GM23338 (cell line): ENCODE data around the gene PSPH. TPM values are rescaled to one million over a fixed set of nuclear protein-coding genes. Genes with fewer than 3 reads are reported as not detected.

Experiments
- ATAC-seq: fragments of 200-7000 bp; cut with Tn5 transposase; 3 replicates; pipeline ENCODE4 v1.9.1; 2020
- DNase-seq: peaks from one replicate; pipeline ENCODE4 v3.0.0-alpha.2; 2015; ENCODE audit warnings: low spot score
- H2AFZ ChIP-seq: fragments of 200-600 bp; sonication (generic); 2 replicates; pipeline ENCODE4 v1.8.0; 2016; ENCODE audit warnings: antibody characterized with exemption, mild to moderate bottlenecking, moderate library complexity
- H3F3A ChIP-seq: fragments of 200-600 bp; sonication (generic); replicated peaks from 2 replicates; pipeline ENCODE4 v1.8.0; 2017; ENCODE audit warnings: antibody characterized with exemption, mixed run types, low read depth
- H3K27ac ChIP-seq: fragments of 200-600 bp; sonication (generic); 2 replicates; pipeline ENCODE4 v1.6.1; 2016; ENCODE audit warnings: low read depth
- H3K27me3 ChIP-seq: fragments of 200-600 bp; sonication (generic); 2 replicates; pipeline ENCODE4 v1.8.0; 2016; ENCODE audit warnings: mild to moderate bottlenecking, mixed run types, moderate library complexity; ENCODE audit not compliant: insufficient read depth
- H3K36me3 ChIP-seq: fragments of 200-600 bp; sonication (generic); 2 replicates; pipeline ENCODE4 v1.8.0; 2016; ENCODE audit warnings: mild to moderate bottlenecking; ENCODE audit not compliant: insufficient read depth
- H3K4me1 ChIP-seq: fragments of 200-600 bp; sonication (generic); 2 replicates; pipeline ENCODE4 v1.8.0; 2016; ENCODE audit warnings: mild to moderate bottlenecking, moderate library complexity; ENCODE audit not compliant: insufficient read depth
- H3K4me2 ChIP-seq: fragments of 200-600 bp; sonication (generic); 2 replicates; pipeline ENCODE4 v1.7.1; 2017; ENCODE audit warnings: mixed run types
- H3K4me3 ChIP-seq: fragments of 200-600 bp; sonication (generic); 2 replicates; pipeline ENCODE4 v1.6.1; 2016; ENCODE audit warnings: mixed run types
- H3K79me2 ChIP-seq: fragments of 200-600 bp; sonication (generic); replicated peaks from 2 replicates; pipeline ENCODE4 v1.8.0; 2017; ENCODE audit warnings: mild to moderate bottlenecking; ENCODE audit not compliant: insufficient read depth
- H3K9me2 ChIP-seq: fragments of 200-600 bp; sonication (generic); 2 replicates; pipeline ENCODE4 v1.8.0; 2017; ENCODE audit not compliant: insufficient read depth
- H4K20me1 ChIP-seq: fragments of 200-600 bp; sonication (generic); replicated peaks from 2 replicates; pipeline ENCODE4 v1.8.0; 2017; ENCODE audit warnings: mild to moderate bottlenecking; ENCODE audit not compliant: insufficient read depth
- H3K27ac Mint-ChIP-seq: 2 replicates; pipeline ENCODE4 v1.8.0; 2020; ENCODE audit warnings: inconsistent platforms, mild to moderate bottlenecking, moderate library complexity, mixed read lengths
- H3K27me3 Mint-ChIP-seq: 3 replicates; pipeline ENCODE4 v1.8.0; 2022; ENCODE audit warnings: low read depth, mild to moderate bottlenecking, moderate library complexity, mixed read lengths, inconsistent platforms; ENCODE audit not compliant: insufficient read depth, poor library complexity
- H3K36me3 Mint-ChIP-seq: 3 replicates; pipeline ENCODE4 v1.8.0; 2021; ENCODE audit warnings: low read depth, mild to moderate bottlenecking, inconsistent platforms, moderate library complexity, mixed read lengths
- H3K4me1 Mint-ChIP-seq: 3 replicates; pipeline ENCODE4 v1.8.0; 2020; ENCODE audit warnings: mild to moderate bottlenecking, inconsistent platforms, mixed read lengths
- H3K4me3 Mint-ChIP-seq: 3 replicates; pipeline ENCODE4 v1.8.0; 2021; ENCODE audit warnings: moderate library complexity, mild to moderate bottlenecking, inconsistent platforms, mixed read lengths
- H3K9me3 Mint-ChIP-seq: 3 replicates; pipeline ENCODE4 v1.8.0; 2020; ENCODE audit warnings: moderate library complexity, mild to moderate bottlenecking, inconsistent platforms, mixed read lengths
- EZH2phosphoT487 ChIP-seq: fragments of 200-600 bp; sonication (generic); IDR thresholded peaks from one replicate; pipeline ENCODE4 v1.8.1; 2018; ENCODE audit warnings: antibody characterized with exemption; ENCODE audit not compliant: unreplicated experiment
- JUNB ChIP-seq: IDR thresholded peaks from one replicate; pipeline ENCODE4 v1.6.1; 2016; ENCODE audit warnings: antibody characterized with exemption; ENCODE audit not compliant: unreplicated experiment
- ZNF114 ChIP-seq: fragments of 250-450 bp; sonication (Bioruptor Pico); IDR thresholded peaks from 2 replicates; pipeline ENCODE4 v1.5.0; 2020; ENCODE audit warnings: mild to moderate bottlenecking, moderate library complexity
- ZNF462 ChIP-seq: fragments of 250-450 bp; sonication (Bioruptor Pico); IDR thresholded peaks from 2 replicates; pipeline ENCODE4 v1.5.0; 2020; ENCODE audit warnings: mild to moderate bottlenecking, moderate library complexity
- polyA plus RNA-seq: library from polyadenylated mRNA; unstranded; fragments of >200 nt; fragmentation: Nextera tagmentation; extraction: Ambion mirVana; gene quantifications from 2 replicates; pipeline ENCODE4 v1.2.1, GENCODE V29; 2016
- total RNA-seq: library from RNA; depleted of rRNA; stranded (reverse); fragments of >200 nt; shearing (Covaris generic); gene quantifications from 2 replicates; pipeline ENCODE4 v1.2.3, GENCODE V29; 2014
- TF ChIP-seq, protein P1 (sequence below): IDR thresholded peaks from one replicate; pipeline ENCODE4 v1.6.1; 2018; ENCODE audit warnings: antibody characterized with exemption; ENCODE audit not compliant: unreplicated experiment

Gene PSPH
- total and polyA plus RNA-seq, 2 experiments from 2014 or later: 38.3 to 149 TPM

DNA sequence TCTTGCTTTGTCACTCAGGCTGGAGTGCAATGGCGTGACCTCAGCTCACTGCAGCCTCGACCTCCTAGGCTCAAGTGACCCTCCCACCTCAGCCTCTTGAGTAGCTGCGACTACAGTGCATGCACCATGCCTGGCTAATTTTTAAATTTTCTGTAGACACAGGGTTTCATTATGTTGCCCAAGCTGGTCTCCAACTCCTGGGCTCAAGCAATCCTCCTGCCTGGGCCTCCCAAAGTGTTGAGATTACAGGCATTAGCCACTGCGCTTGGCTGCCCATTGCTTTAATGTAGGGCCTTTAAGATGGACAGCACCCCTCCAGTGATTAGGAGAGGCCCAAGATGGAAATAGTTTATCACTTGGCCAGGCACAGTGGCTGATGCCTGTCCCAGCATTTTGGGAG, 47.5 kb downstream of the PSPH start:
- DNase-seq (no peak), ATAC-seq (no peak)
- Histone ChIP-seq H3K27me3 (no peaks in the 10 kb centered on the region), H2AFZ (no peak overlapping the region), H3K27ac (no peak overlapping the region), H3K4me1 (no peaks in the 10 kb centered on the region), H3K79me2 (no peaks in the 10 kb centered on the region), H3K36me3 (no peaks in the 10 kb centered on the region), H4K20me1 (no peaks in the 10 kb centered on the region), H3F3A (no peaks in the 10 kb centered on the region), H3K9me2 (no peaks in the 10 kb centered on the region), H3K4me2 (no peak overlapping the region), H3K4me3 (no peak overlapping the region)
- Mint-ChIP-seq H3K9me3 (no peaks in the 10 kb centered on the region; the same call in 1 of the 3 replicates), H3K36me3 (peaks cover 5% of the 10 kb centered on the region), H3K27me3 (peaks cover 11% of the 10 kb centered on the region), H3K27ac (no peak overlapping the region), H3K4me1 (no peaks in the 10 kb centered on the region), H3K4me3 (no peak overlapping the region)
- no peak for TF ChIP-seq JUNB
- no peak for TF ChIP-seq ZNF114 (CRISPR knock-in tag)
- TF ChIP-seq EZH2phosphoT487: no peak
- no peak for TF ChIP-seq ZNF462 (CRISPR knock-in tag)

DNA sequence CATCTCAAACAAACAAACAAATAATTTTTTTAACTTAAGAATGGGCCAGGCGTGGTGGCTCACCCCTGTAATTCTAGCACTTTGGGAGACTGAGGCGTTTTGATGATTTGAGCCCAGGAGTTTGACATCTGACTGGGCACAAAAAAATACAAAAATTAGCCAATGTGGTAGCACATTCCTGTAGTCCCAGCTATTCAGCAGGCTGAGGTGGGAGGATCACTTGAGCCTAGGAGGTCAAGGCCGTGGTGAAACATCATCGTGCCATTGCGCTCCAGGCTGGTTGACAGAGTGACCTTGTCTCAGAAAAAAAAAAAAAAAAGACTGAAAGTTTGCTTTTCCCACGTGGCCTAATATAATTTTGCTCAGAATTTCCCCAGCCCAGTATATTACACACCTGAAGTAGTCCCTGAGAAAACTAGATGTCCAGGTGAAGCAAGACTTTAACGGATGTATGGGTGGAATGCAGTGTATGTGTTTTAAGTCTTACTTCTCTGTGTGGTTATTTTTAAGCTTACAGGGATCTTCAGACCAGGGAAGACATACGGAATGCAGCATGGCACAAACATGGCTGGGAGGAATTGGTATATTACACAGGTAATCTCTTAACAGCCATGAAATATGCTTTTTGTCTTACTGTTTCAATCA, 54.3 kb downstream of the PSPH start:
- TF ChIP-seq, protein P1, sequence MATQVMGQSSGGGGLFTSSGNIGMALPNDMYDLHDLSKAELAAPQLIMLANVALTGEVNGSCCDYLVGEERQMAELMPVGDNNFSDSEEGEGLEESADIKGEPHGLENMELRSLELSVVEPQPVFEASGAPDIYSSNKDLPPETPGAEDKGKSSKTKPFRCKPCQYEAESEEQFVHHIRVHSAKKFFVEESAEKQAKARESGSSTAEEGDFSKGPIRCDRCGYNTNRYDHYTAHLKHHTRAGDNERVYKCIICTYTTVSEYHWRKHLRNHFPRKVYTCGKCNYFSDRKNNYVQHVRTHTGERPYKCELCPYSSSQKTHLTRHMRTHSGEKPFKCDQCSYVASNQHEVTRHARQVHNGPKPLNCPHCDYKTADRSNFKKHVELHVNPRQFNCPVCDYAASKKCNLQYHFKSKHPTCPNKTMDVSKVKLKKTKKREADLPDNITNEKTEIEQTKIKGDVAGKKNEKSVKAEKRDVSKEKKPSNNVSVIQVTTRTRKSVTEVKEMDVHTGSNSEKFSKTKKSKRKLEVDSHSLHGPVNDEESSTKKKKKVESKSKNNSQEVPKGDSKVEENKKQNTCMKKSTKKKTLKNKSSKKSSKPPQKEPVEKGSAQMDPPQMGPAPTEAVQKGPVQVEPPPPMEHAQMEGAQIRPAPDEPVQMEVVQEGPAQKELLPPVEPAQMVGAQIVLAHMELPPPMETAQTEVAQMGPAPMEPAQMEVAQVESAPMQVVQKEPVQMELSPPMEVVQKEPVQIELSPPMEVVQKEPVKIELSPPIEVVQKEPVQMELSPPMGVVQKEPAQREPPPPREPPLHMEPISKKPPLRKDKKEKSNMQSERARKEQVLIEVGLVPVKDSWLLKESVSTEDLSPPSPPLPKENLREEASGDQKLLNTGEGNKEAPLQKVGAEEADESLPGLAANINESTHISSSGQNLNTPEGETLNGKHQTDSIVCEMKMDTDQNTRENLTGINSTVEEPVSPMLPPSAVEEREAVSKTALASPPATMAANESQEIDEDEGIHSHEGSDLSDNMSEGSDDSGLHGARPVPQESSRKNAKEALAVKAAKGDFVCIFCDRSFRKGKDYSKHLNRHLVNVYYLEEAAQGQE: no peak
- no peaks in the 10 kb centered on the region; the same call in 2 of the 3 replicates for H3K9me3 Mint-ChIP-seq
- Histone ChIP-seq H4K20me1 (no peaks in the 10 kb centered on the region), H2AFZ (no peak overlapping the region), H3K4me2 (no peak overlapping the region), H3K9me2 (no peaks in the 10 kb centered on the region), H3K36me3 (no peaks in the 10 kb centered on the region), H3K4me3 (no peak overlapping the region), H3K27me3 (no peaks in the 10 kb centered on the region), H3K4me1 (no peaks in the 10 kb centered on the region), H3K27ac (no peak overlapping the region), H3F3A (no peaks in the 10 kb centered on the region), H3K79me2 (no peaks in the 10 kb centered on the region)
- H3K4me3 Mint-ChIP-seq: no peak overlapping the region
- ATAC-seq: no peak
- H3K27ac Mint-ChIP-seq: no peak overlapping the region
- H3K4me1 Mint-ChIP-seq: no peaks in the 10 kb centered on the region
- H3K27me3 Mint-ChIP-seq: peaks cover 5% of the 10 kb centered on the region
- no peak for DNase-seq
- peaks cover 12% of the 10 kb centered on the region for H3K36me3 Mint-ChIP-seq
